ENCODE results near the gene SUSD6. TPM values are rescaled to one million over a fixed set of nuclear protein-coding genes. Genes with fewer than 3 reads are reported as not detected.

SUSD6 gene
- total RNA-seq, 1 experiment from 2014 or later, result 21.5 TPM

DNA sequence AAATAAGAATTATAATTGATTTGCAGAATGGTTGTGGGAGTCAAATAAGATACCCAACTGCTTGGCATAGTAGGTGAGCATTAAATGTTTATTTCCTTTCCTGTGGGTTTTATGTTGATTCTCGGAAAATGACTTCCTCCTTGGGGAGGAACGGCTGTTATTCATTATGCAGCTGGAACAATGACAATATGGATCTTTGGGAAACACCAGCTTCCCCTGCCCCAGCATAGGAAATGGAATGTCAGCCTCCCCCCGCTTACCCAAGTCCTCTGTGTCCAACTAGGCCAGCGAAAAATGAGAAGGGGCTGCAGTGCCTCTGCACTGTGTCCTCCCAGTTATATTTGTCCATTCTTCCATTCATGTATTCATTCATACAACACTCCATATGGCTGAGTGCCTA, 25.0 kb upstream of the SUSD6 start:
- TF ChIP-seq CTCF (IDR thresholded peaks at IDR 0.05; ENCODE audit: insufficient read depth in 1 of 2, low read depth in 1 of 2, low read length in 1 of 2, severe bottlenecking in 1 of 2, unreplicated experiment in 1 of 2), result no peak
- no peaks in the 10 kb centered on the region for H3K4me1 Mint-ChIP-seq (ENCODE audit: low read depth, unreplicated experiment)
- intact Hi-C loops (cut with micrococcal nuclease; ENCODE audit: unreplicated experiment), result loop anchor here (10.0 kb wide), 1 partner anchor 228 kb away; no protein-coding TSS in a partner anchor

GRCh38 chr14:69587389-69587788, 24.0 kb upstream of the SUSD6 start:
- Mint-ChIP-seq H3K4me3 (ENCODE audit: unreplicated experiment) (no peak overlapping the region), H3K27ac (ENCODE audit: unreplicated experiment) (no peak overlapping the region)
- CTCF ChIA-PET, result no interaction called here

More for the DNA sequence above, 25.0 kb upstream of the SUSD6 start:
- Histone ChIP-seq H3K27me3 (replicated peaks; ENCODE audit: control insufficient read depth, insufficient read depth, low read length) (no peaks in the 10 kb centered on the region), H3K4me1 (no peaks in the 10 kb centered on the region), H3K9me3 (no peaks in the 10 kb centered on the region), H3K4me3 (ENCODE audit: low read depth, low read length) (no peak overlapping the region), H3K36me3 (ENCODE audit: control insufficient read depth, insufficient read depth, low read length) (no peaks in the 10 kb centered on the region)
- no TSS peak for BruUV-seq (replicated peaks)
- ChIA-PET CTCF (interaction anchor here (0.6 kb wide), 1 partner anchor 127 kb away, joined by 8 read pairs; no protein-coding TSS in a partner anchor), POLR2A (no interaction called here)
- Mint-ChIP-seq H3K27me3 (ENCODE audit: insufficient read depth, unreplicated experiment) (no peaks in the 10 kb centered on the region), H3K27ac (ENCODE audit: unreplicated experiment) (no peak overlapping the region), H3K36me3 (ENCODE audit: insufficient read depth, unreplicated experiment) (no peaks in the 10 kb centered on the region), H3K9me3 (ENCODE audit: unreplicated experiment) (no peaks in the 10 kb centered on the region), H3K4me3 (ENCODE audit: unreplicated experiment) (no peak overlapping the region)
- DNase-seq, result no peak

DNA sequence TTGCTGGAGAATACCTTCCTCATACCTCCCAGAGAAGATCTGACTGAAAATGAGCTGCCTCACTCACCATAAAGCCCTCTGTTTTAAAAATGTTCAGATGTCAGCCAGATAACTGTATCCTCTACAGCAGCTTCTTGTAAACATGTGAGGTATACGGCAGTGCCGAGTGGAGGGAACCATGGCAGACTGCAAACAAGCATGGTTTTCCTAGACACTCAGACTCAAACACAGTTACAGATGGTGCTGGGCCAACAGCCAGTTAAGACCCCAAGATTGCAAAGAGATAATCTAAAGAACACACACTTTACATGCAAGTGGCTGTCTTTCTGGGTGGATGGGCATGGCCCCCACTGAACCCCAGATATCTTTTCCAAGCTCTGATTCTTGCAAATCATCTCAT, 20.1 kb upstream of the SUSD6 start:
- H3K4me3 ChIP-seq (ENCODE audit: low read depth, low read length), result no peak overlapping the region
- no peaks in the 10 kb centered on the region for H3K4me1 ChIP-seq
- H3K27me3 ChIP-seq (replicated peaks; ENCODE audit: control insufficient read depth, insufficient read depth, low read length), result no peaks in the 10 kb centered on the region
- no peaks in the 10 kb centered on the region for H3K36me3 ChIP-seq (ENCODE audit: control insufficient read depth, insufficient read depth, low read length)
- no peaks in the 10 kb centered on the region for H3K9me3 ChIP-seq
- no peak for DNase-seq
- no peak overlapping the region for H3K27ac Mint-ChIP-seq (ENCODE audit: unreplicated experiment)
- no peak for TF ChIP-seq CTCF (IDR thresholded peaks at IDR 0.05; ENCODE audit: insufficient read depth in 1 of 2, low read depth in 1 of 2, low read length in 1 of 2, severe bottlenecking in 1 of 2, unreplicated experiment in 1 of 2)
- BruUV-seq (replicated peaks), result no TSS peak
- intact Hi-C loops (cut with micrococcal nuclease; ENCODE audit: unreplicated experiment), result no loop called here
- no peaks in the 10 kb centered on the region for H3K9me3 Mint-ChIP-seq (ENCODE audit: unreplicated experiment)
- H3K27me3 Mint-ChIP-seq (ENCODE audit: insufficient read depth, unreplicated experiment), result no peaks in the 10 kb centered on the region
- ChIA-PET POLR2A (no interaction called here), CTCF (interaction anchor here (0.6 kb wide), 1 partner anchor 15 kb away, joined by 3 read pairs; no protein-coding TSS in a partner anchor)
- no peak overlapping the region for H3K4me3 Mint-ChIP-seq (ENCODE audit: unreplicated experiment)
- H3K4me1 Mint-ChIP-seq (ENCODE audit: low read depth, unreplicated experiment), result no peaks in the 10 kb centered on the region
- H3K36me3 Mint-ChIP-seq (ENCODE audit: insufficient read depth, unreplicated experiment), result no peaks in the 10 kb centered on the region

More at GRCh38 chr14:69587389-69587788, 24.0 kb upstream of the SUSD6 start:
- H3K36me3 Mint-ChIP-seq (ENCODE audit: insufficient read depth, unreplicated experiment), result no peaks in the 10 kb centered on the region
- H3K9me3 ChIP-seq, result no peaks in the 10 kb centered on the region
- intact Hi-C loops (cut with micrococcal nuclease; ENCODE audit: unreplicated experiment), result loop anchor here (10.0 kb wide), 1 partner anchor 227 kb away; no protein-coding TSS in a partner anchor
- no TSS peak for BruUV-seq (replicated peaks)
- no peaks in the 10 kb centered on the region for H3K27me3 ChIP-seq (replicated peaks; ENCODE audit: control insufficient read depth, insufficient read depth, low read length)
- TF ChIP-seq CTCF (IDR thresholded peaks at IDR 0.05; ENCODE audit: insufficient read depth in 1 of 2, low read depth in 1 of 2, low read length in 1 of 2, severe bottlenecking in 1 of 2, unreplicated experiment in 1 of 2), result no peak
- H3K36me3 ChIP-seq (ENCODE audit: control insufficient read depth, insufficient read depth, low read length), result no peaks in the 10 kb centered on the region
- H3K27me3 Mint-ChIP-seq (ENCODE audit: insufficient read depth, unreplicated experiment), result no peaks in the 10 kb centered on the region
- H3K4me1 ChIP-seq, result no peaks in the 10 kb centered on the region
- no peak for DNase-seq
- POLR2A ChIA-PET, result no interaction called here
- H3K9me3 Mint-ChIP-seq (ENCODE audit: unreplicated experiment), result no peaks in the 10 kb centered on the region
- H3K4me3 ChIP-seq (ENCODE audit: low read depth, low read length), result no peak overlapping the region
- H3K4me1 Mint-ChIP-seq (ENCODE audit: low read depth, unreplicated experiment), result no peaks in the 10 kb centered on the region

Data from Caco-2 (cell line).